Activated CD4-positive, alpha-beta T cell treated with anti-CD3 and anti-CD28 coated beads for 1 hour (primary cell): ENCODE data around the gene XCL1.
"Not testable (repeated sequence)": the region's sequence is repeated elsewhere in the genome, so short reads cannot be mapped to it uniquely, and the experiment has no call there.

ENCODE experiments used
- DNase-seq: peaks from one replicate; pipeline ENCODE4 v3.0.0-alpha.2; 2020

XCL1 gene

DNA sequence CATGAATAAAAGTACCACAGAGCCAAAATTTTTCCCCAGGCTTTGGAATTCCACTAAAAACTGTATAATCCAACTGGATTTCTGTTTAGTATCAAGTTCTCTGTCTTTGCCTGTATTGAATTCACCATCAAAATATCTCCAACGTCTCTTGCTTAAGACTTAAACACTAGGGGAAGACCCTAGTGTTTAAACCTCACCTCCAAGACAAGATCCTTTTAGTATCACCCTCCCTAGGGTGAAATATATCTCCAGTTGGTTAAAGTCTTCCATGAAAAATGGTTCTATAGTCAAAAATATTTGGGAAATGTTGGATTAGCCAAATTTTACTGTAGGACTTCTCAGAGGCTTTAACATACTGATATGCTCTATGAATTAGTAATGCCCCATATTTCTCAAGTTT, 8.1 kb upstream of the XCL1 start:
- no peak for DNase-seq

DNA sequence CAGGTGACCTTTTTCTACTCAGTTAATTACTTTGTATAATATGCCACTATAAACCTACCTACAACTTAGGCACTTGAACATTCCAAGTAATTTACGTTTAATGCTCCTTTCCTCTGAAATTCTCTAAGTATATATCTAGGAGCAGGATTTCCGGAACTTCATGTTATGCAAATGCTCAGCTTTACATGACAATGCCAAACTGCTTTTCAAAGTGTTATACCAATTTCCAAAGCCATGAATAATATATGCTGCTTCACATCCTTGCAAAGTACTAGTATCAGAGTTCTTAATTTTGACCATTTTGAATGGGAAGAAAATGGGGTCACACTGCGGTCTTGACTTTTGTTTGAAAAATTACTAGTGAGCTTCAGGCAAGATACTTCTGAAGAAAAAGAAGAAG, 5.8 kb upstream of the XCL1 start:
- DNase-seq: no peak

GRCh38 chr1:168572633-168573032, 3.8 kb upstream of the XCL1 start:
- DNase-seq: no peak

- not testable (repeated sequence) for DNase-seq
Observed at GRCh38 chr1:168574234-168574633, 2.2 kb upstream of the XCL1 start.

- DNase-seq: not testable (repeated sequence)
Observed at GRCh38 chr1:168578531-168579185, 2.3 kb downstream of the XCL1 start.

DNA sequence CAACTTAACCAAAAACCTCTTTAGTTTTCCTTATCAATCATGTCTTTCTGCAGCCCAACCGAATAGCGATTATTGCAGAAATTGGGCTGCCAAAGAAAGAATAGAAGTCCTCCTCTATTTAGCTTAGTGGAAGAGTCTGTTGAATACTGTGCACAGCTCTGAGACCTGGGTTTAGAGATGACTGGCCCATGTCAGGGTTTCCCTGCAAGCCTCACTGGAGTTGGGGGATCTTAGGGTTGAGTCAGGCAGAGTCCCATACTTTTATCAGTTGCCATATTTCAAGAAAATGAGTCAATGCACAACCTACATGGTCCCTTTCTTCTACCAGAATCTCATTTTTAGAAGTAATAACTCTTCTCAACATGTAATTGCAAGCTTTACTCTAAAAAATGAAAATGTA, 3.9 kb downstream of the XCL1 start:
- DNase-seq: not testable (repeated sequence)

- DNase-seq: not testable (repeated sequence)
Observed at GRCh38 chr1:168580991-168581390, 4.6 kb downstream of the XCL1 start.

- DNase-seq: no peak
Observed at GRCh38 chr1:168581817-168582572, 5.6 kb downstream of the XCL1 start.

DNA sequence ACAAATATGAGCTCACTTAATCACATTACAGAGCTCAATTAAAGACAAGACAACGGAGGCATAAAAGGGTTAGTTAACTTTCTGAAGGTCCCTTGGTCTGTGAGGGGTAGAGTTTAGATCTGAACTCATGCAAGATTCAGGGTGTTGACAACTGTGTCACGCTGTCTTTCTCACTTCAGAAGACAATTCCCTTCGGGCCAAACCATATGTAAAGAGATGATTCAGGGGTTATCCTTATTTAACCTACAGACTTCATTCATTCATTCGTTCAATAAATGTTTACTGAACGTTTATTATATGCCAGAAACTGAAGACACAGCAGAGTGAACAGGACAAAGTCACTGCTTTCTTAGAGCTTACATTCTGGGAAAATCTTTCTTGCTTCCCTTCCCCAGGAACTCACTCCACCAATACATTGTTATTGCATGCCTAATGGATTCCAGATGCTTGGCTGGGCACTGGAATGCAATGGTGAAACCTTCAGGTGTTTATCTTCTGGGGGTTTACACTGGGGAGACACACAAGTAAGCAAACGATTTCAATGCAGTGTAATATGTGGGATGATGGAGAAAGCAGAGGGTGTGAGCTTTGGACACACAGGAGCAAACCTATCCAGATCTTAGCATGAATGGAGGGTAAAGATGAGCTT, 6.4 kb downstream of the XCL1 start:
- DNase-seq: no peak

- no peak for DNase-seq
Observed at GRCh38 chr1:168583571-168583970, 7.2 kb downstream of the XCL1 start.

- DNase-seq: no peak
Observed at GRCh38 chr1:168585191-168585590, 8.8 kb downstream of the XCL1 start.

DNA sequence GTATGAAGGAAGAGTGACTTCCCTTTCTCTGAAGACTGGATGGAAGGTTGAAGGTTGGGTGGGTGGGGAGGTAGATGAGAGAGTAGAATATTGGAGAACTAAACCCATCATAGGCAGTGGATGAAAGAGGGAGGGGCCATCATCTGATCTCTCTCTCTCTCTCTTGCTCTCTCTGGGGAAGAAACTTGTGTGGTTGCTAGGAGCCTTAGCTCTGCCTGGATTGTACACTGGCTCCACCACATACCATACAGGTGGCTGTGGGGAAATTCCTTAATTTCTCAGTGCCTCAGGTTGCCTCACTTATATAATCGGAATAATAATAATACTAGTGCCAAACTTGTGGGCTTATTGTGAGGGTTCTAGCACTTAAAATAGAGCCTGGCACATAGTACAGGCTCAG, 9.5 kb downstream of the XCL1 start:
- no peak for DNase-seq

GRCh38 chr1:168589167-168589566, 12.8 kb downstream of the XCL1 start:
- DNase-seq: no peak

DNA sequence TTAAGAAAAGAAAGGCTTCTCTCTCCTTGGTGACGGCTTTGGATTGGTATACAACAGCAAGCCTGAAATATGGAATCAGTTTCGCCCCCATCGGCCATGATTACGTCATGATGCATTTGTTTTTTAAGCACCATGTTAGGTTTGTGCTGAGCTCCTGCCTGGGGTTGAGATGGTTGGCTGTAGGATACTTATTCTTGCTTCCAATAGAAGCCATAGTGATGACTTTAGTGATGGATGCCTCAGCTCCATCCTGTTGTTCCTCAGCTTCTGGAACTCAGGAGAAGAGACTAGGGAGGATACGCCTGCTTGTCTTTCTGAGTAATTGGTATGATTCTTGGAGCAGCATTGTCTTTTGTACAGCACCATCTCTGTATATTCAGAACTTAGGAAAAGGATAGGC, 14.7 kb downstream of the XCL1 start:
- no peak for DNase-seq

DNA sequence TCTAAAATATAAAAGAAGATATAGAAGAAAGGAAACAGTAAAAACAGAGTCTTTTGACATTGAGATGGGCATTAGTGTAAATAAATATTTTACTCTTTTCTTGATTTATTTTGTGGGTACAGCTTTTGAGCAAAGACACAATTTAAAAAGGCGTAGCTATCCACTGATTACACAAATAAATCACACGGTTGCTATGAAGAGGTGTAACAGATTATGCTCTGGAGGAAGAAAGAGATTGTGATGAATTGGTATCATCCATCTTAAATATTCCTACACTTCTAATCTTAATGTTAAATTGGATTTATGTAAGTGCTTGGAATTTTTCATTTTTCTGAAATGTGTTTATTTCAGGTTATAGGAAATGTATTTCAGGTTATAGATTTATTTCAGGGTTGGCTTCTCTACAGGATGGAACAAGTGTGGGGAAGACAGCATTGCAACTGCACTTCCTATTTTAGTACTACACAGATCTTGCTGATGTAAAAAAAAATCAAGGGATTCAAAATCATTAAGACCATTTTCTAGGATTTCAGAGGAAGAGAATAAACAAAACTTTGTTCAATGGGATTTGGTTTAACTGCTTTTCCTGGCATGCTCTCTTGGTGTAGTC, 15.3 kb downstream of the XCL1 start:
- DNase-seq: no peak

- not testable (repeated sequence) for DNase-seq
Observed at GRCh38 chr1:168595403-168595802, 19.0 kb downstream of the XCL1 start.

- no peak for DNase-seq
Observed at GRCh38 chr1:168598125-168598524, 21.7 kb downstream of the XCL1 start.

DNA sequence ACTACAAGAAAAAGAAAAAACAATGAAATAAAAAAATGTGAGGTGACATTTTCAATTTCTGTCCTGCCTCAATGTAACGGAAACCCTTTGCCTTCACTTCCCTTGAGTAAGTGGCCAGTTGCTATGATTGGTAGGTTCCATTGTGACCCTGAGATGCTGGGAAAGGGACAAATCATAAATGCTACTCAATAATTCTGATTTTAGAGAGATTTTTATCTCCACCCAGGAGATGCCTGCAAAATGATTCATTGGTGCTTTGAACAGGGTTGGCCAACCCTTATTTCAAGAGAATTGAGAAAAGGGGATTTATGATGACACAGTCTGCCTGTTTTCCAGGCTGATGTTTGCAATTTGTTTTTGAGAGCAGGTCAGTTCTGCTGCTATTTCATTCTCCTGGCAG, 22.5 kb downstream of the XCL1 start:
- DNase-seq: no peak

DNA sequence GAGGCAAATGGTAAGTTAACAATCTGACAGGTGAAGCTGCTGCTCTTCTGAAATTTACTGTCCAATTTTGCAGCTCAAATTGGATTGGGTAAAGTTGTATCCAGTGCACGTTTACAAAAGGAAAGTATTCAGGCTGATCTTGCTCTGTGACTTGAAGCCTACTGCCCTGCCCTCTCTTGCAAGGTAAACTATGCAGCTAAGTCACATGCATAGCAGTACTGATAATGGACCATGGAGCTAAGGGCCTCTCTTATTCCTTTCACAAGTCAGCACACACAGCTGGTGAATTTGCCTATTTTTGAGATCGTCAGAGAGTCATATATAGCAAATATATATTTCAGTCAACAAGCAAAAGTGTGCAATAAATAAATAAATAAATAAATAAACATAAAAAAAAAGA, 23.2 kb downstream of the XCL1 start:
- no peak for DNase-seq

GRCh38 chr1:168601051-168601450, 24.6 kb downstream of the XCL1 start:
- no peak for DNase-seq

DNA sequence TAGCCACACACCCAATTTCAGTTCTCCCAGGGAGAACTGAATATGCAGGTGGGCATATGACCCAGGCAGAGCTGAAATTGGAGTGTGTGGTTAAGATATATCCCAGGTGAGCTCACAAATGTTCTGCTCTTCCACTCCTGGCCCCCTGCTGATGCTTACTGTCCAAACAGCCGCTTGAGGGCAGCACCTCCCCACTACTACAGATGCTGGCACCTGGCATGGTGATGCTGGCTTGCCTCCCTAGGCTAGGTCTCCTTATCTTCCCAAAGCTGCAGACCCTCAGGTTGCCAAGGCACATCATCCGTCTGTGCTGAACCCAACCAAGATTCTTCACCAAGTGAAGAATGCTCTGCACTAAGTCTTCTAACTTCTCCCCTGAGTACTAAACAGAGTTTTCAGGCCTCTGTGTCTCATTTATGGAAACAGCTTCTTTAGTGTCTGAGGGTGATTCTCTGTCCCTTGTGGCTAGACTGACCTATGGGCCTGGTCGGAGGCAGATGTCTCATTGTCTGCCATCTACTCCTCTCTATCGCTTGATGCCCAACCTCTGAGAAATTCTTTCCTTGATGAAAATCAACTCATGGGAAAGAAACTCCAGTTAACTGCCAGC, 27.2 kb downstream of the XCL1 start:
- peak; percentile 48 for DNase-seq

GRCh38 chr1:168605443-168605842, 29.0 kb downstream of the XCL1 start:
- DNase-seq: no peak

DNA sequence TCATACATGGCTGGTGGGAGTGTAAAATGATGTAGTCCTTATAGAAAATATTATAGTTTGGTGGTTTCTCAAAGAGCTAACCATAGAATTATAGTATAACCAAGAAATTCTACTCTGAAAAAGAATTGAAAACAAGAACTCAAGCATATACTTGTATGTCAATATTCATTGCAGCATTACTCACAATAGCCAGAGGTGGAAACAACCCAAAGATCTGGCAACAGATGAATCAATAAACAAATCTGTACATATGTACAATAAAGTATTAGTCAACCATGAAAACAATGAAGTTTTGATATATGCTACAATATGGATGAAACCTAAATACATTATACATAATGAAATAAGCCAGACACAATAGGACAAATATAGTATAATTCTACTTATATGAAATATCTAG, 29.7 kb downstream of the XCL1 start:
- DNase-seq: no peak
